Hematopoietic multipotent progenitor cell treated with erythropoietin and hydrocortisone succinate and interleukin-3 and kit ligand, for 6 days (in vitro differentiated cells): ENCODE results near the gene MTFR1L.

Experiments used
- DNase-seq: peaks from one replicate; pipeline ENCODE4 v3.0.0-alpha.2; 2015

Gene MTFR1L

DNA sequence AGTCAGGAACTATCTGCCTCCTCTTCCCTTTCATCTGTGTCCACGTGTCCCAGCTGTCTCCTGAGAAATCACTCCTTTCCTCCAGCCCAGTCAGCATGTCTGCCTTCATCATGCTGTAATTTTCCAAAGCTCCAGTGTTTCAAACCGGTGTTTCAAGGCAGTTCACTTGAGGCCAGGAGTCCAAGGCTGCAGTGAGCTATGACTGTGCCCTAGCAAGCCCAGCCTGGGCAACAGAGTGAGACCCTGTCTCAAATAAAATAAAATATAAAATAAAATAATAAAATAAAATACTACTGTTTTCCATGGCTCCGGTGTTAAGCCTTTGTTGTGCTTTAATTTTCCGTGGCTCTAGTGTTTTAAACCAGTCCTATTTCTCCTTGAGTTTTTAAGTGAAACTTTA, 27.6 kb upstream of the MTFR1L start:
- DNase-seq, result no peak

DNA sequence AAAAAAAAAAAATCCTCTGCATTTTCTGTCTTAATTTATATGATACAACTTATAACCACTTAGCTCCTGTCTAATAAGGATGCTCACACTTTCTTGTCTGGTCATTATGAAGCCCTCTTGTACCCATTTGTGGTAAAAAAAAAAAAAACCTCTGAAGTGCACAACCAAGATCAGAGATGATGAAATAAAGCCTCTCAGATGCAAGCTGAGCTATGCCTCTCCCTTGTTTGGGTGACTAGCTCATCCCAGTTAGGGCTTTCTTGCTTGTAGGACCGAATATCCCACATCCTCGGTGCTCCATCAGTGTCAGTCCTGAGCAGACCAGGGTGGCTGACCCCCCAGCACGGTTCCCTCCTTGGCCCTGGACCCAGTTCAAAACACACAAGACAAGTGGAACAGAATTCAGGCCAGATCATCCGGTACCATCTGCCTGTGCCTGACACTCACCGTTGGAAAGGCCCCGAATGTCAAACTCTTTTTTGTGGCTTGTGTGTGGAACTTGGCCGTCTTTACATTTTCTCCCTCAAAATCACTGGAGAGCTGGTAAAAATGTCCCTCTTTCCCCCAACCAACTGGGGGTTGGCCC, 26.1 kb upstream of the MTFR1L start:
- no peak for DNase-seq

DNA sequence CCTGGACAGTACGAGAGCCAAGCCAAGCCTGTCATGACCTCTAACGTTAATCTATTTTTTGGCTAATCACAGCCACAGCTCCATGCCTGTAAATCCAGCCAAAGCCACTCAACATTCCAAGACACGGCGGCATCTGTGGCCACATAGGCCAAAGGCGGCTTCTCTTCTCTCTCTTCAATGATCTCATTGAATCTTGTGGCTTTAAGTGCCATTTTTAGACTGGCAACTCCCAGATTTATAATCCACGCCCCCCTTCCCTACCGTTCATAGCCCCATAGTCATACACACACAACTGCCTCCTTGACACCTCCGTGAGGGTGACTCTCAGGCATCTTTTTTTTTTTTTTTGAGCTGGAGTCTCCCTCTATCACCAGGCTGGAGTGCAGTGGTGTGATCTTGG, 25.4 kb upstream of the MTFR1L start:
- no peak for DNase-seq

DNA sequence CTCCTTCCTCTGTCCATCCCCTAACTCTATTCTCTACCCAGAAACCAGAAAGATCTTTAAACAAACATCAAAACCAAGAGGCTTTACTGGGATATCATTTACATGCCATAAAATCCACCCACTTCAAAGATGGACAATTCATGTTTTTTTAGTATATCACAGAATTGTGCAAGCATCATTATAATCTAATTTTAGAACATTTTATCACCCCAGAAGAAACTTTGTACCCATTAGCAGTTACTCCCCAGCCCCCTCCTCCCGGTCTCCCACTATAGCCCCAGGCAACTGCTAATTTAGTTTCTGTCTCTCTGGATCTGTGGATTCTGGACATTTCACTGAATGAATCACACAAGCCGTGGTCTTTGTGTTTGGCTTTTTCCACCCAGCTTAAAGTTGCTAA, 24.5 kb upstream of the MTFR1L start:
- no peak for DNase-seq

GRCh38 chr1:25795946-25796810, 23.6 kb upstream of the MTFR1L start:
- DNase-seq, result no peak

- DNase-seq, result peak; percentile 89
These were observed 22.8 kb upstream of the MTFR1L start for GRCh38 chr1:25796811-25797458.

DNA sequence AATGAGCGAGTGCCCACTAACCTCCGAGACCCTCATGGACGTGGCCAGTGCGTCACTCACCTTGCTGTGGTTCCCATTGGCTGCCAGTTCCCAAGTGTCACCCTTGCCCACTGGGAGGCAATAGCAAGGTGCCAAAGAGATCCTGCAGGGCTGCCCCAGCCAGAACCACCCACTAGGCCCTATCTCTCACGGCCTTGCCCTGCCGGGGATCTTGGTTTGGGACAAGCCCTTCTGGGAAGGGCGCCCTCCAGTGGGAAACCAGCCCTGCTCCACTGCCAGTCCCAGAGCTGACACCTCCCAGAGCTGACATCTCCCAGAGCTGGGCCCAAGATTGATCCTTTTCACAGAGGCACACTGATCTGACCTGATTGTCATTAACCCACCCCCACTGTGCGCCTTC, 21.8 kb upstream of the MTFR1L start:
- peak; percentile 82 for DNase-seq

DNA sequence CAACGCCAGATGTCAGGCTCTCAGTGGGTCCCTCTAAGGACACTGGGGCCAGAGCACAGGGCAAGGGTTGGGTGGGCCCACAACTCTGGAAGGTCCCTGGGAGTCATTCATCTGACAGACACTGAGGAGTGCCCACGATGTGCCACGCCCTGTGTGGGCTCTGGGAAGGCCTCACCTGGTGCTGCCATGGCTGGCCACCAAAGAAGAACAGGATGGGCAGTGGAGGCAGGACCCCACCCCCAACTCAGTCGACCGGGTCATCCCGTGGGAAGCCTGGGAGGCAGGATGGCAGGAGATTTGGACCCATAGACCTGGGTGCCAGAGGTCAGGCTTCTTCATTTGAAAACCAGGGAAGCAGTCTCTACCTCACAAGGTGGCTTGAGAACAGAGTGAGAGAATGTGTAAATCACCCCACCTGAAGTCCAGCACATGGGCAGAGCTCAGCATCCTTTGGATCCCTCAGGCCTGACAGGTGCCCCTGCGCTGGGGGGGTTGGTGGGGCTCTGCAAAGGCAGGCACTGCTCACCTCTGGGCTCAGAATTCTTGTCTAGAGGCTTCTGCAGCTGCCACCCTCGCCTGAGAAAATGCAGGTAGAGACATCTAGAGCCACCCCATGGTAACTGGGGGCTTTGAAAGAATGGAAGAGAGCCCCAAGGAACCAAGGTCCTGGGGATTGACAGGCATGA, 20.9 kb upstream of the MTFR1L start:
- DNase-seq, result no peak

DNA sequence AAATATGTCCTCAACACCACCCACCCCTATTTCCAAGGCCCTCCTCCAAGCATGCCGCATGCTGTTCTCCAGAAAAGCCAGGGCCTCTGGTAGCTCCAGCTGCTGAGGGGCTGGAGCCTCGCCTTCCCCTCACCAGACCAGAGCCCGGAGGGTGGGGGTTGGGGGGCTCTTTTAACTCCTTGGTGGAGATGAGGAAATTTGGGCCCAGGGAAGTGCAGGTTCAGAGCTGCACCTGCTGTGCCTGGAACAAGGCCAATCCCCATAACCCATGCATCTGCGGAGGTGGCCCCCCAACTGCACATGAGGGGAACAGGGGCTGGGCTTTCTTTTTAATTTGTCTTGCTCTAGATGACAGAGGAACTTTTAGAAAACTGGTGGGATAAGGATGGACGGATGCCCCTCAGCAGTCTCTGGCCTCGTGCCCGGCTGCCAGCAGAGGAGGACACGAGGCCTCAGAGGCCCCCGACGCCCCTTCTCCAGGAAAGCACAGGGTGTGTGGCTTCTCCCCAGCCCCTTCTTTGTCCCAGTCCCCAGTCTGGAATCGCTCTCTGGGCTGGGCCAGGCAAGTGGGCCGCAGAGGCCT, 20.3 kb upstream of the MTFR1L start:
- no peak for DNase-seq

DNA sequence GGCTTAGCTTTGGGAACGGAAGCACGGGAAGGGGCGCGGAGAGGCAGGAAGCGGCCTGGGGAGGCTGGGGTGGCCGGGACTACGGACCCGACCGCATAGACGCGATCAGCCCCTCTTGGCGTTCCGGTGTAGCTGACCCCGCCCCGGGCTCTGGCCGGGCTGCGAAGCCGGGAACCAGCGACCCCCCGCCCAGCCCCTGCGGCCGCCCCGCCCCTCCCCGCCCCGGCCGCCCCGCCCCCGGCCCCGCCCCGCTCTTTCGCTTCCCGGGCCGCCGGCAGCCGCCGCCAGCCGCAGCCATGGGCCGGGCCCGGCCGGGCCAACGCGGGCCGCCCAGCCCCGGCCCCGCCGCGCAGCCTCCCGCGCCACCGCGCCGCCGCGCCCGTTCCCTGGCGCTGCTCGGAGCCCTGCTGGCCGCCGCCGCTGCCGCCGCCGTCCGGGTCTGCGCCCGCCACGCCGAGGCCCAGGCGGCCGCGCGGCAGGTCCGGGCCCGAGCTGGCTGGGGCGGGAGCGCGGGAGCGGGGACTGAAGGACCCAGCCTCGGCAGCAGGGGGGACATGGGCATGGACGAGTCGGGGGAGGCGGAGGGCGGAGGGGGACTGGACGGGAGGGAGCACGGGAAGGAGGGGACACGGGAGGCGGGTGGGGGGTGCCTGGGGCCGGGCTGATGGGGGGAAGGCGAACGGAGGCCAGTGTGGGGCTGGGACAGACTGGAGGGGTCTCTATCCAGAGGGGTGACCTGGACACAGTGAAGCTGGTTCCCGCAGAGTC, 19.6 kb upstream of the MTFR1L start, which contains the start of gene SELENON:
Gene SELENON (plus strand): TSS at position 259 of the 768 bp plus-strand sequence. CDS start 38 bp downstream, at position 297.
- DNase-seq, result peak; percentile 49

DNA sequence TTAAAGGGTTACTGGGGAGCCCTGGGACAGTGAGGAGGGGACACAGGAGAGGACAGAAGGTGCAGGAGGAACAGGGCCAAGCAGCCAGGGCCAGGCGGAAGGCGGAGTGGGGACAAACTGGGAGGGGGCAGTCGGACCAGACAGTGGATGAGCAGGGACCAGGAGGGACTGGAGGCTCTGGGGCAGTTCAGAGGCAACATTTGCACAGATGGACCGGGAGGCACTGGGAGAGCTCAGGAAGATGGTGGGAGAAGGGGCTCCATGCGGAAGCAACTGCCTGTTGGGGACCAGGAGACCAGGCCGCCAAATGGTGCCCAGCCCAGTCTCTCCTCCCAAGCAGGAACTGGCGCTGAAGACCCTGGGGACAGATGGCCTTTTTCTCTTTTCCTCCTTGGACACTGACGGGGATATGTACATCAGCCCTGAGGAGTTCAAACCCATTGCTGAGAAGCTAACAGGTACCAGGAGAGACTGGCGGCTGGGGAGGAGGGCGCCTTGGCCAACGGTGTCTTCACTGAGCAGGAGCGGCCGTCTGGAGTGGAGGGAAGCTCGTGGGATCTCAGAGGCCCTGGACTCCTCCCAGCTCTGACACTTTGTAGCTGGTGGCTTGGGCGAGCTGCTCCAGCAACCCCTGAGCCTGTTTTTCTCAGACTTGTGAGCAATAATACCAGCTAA, 18.9 kb upstream of the MTFR1L start:
- DNase-seq, result no peak

- DNase-seq, result peak; percentile 73
These were observed 16.8 kb upstream of the MTFR1L start for GRCh38 chr1:25802915-25803314.

GRCh38 chr1:25803368-25803767, 16.4 kb upstream of the MTFR1L start:
- no peak for DNase-seq

DNA sequence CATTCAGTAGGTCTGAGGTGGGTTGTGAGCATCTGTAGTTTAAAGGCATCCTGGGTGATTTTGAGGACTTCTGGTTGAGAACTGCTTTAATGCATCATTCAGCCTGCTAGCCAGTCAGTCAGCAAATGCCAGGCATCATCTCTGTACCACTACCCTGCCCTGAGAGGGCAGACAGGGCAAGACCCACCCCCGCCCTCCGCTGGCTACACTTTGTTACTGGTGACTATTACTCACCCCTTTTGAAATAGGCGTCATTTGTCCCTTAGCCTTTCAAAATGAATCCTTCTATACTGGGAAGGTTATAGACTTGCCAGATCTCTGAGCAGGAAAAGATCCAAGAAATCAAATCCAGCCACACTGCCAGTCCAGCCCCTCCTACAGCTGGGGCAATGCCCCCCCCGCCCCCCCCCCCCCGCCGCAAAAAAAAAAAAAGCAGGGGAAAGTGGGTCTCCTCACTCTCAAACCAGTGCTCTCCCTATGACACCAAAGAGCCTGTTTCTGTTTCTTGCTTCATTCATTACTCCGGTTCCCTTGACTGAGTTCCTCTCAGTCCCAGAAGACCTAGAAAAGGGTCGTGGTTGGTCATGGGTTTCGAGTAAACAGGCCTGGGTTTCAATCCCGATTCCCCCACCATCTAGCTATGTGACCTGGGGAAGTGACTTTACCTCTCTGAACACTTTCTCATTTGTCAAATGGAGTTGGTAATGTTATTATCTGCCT, 15.3 kb upstream of the MTFR1L start:
- no peak for DNase-seq

DNA sequence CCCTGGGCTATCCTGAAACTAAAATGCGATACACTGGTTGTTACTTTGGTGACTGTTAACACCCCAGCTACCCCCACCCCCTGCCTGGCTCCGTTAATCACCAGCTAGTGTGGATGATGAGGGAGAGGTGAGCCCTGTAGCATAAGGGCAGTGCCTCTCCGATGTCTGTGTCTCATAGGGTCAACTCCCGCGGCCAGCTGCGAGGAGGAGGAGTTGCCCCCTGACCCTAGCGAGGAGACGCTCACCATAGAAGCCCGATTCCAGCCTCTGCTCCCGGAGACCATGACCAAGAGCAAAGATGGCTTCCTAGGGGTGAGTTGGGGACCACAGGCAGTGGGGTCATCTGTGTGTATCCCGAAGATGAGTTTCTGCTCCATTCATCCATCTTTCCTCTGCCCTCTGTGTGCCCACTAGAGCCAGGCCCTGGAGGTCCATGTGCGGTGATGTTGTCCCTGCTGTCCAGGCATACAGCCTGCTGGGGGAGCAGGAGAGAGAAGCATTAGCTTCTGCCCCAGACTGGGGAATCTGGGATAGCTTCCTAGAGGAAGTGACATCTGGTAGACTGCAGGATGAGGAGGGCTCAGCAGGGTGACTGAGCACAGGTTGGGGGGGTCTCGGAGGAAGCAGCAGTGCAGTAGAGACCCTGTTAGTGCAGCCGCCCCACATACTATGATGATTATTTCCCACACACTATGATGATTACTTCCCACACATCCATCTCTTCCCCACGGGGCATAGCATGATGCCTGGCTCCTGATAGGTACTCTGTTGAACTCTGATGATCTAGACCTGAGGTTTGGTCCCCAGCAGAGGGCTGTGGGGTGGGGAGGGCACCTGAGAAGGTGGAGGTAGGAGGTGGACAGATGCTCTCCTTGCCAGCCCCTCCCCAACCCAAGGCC, 14.5 kb upstream of the MTFR1L start:
- DNase-seq, result no peak

- no peak for DNase-seq
These were observed 13.9 kb upstream of the MTFR1L start for GRCh38 chr1:25805863-25806225.

- no peak for DNase-seq
These were observed 13.3 kb upstream of the MTFR1L start for GRCh38 chr1:25806418-25806817.

DNA sequence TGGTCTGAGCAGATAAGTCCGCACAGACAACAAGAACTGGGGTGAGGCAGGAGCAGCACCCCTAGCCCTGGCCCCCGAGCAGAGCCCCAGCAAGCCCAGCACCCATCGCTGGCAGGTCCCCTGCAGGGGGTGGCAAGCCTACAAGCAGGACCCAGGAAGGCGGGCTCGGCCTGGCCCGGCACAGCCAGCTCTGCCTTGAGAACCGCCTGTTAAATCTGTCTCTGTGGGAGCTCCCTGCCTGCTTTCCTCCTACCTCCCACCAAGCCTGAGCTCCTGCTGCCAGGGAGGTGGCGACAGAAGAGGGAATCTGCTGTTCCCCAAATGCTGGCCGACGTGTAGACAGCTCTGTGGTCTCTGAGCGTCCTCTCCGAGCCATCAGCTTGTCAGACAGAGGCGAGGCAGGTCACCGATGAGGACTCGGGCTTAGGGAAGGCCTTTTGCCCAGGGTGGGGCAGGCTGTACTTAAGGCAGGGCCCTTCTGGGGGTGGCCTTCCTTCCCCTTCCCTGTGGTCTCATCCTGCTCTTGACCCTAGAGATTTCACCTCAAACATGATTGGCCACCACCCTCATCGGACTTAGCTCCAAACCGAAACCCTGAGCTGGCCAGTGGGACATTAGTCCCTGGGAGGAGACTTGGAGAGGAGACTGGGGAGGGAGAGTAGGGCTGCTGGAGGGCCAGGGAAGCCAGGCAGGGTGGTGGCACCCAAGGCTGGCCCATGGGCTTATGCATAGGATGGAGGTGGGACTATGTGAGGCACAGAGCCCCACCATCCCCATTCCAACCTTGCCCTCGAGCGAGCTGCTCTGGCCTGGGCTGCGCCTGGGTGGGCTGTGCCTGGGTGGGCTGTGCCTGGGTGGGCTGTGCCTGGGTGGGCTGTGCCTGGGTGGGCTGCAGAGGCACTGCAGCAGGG, 12.0 kb upstream of the MTFR1L start:
- no peak for DNase-seq
